ENCODE results near the gene AKTIP.

DNA sequence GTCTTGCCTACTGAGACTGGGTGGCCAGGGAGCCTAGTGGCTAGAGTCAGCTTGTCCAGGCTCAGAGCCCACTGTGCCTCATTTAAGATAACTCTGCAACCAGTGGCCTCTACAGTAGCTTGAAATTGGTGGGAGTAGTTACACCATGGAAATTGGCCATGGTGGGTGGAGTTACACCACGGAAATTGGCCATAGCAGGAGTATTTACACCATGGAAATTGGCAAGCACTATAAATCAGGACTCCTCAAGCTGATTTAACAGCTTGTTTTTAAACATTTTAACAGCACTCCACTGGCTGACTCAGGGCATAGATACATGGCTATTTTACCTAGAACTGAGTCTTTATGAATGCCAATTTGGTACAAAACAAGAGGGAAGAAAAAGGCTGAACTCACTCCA, 27.7 kb upstream of the AKTIP start:
- TF ChIP-seq GATA2 (IDR thresholded peaks at IDR 0.05; ENCODE audit: low read depth, low read length): no peak
- TF ChIP-seq GATA3 (IDR thresholded peaks at IDR 0.05; ENCODE audit: low read depth, low read length): no peak
